ENCODE data around the gene ZBTB24. TPM values are rescaled to one million over a fixed set of nuclear protein-coding genes. Genes with fewer than 3 reads are reported as not detected.

Gene ZBTB24
- total RNA-seq, 1 experiment from 2014 or later = 27.3 TPM

- Histone ChIP-seq H3K79me1 (ENCODE audit: insufficient read depth, low read depth, low read length, poor library complexity, severe bottlenecking) (no peaks in the 10 kb centered on the region), H3K14ac (ENCODE audit: insufficient read depth, low read length) (no peak overlapping the region), H4K8ac (replicated peaks; ENCODE audit: insufficient read length, low read depth, low read length) (no peak overlapping the region), H3K9ac (ENCODE audit: extremely low read depth, insufficient read length, low read length) (no peak overlapping the region), H3K23ac (ENCODE audit: insufficient read length, low read depth, low read length) (no peak overlapping the region), H3T11ph (ENCODE audit: low read length) (peak overlapping the region; percentile 26), H2BK20ac (ENCODE audit: low read depth, low read length, poor library complexity, severe bottlenecking) (no peak overlapping the region), H3K9me3 (ENCODE audit: control insufficient read depth, low read depth, low read length) (peaks cover 12% of the 10 kb centered on the region), H3K27ac (ENCODE audit: insufficient read length, low read depth, low read length) (no peak overlapping the region), H2AFZ (ENCODE audit: low read length) (no peak overlapping the region), H2BK12ac (ENCODE audit: insufficient read length, low read depth, low read length) (no peak overlapping the region), H3K4me2 (ENCODE audit: insufficient read depth, insufficient read length, low read length) (no peak overlapping the region), H3K27me3 (ENCODE audit: insufficient read depth, low read length) (no peaks in the 10 kb centered on the region), H2AK5ac (ENCODE audit: insufficient read length, low read length) (no peak overlapping the region), H2BK5ac (ENCODE audit: insufficient read length, low read length) (no peak overlapping the region), H3K79me2 (ENCODE audit: insufficient read depth, low read length) (no peaks in the 10 kb centered on the region), H2BK15ac (ENCODE audit: low read depth, low read length) (no peak overlapping the region), H2BK120ac (ENCODE audit: low read depth, low read length, poor library complexity, severe bottlenecking) (no peak overlapping the region), H3K23me2 (ENCODE audit: insufficient read length, low read depth, low read length, poor library complexity, severe bottlenecking) (no peaks in the 10 kb centered on the region), H3K4me1 (ENCODE audit: insufficient read depth, low read length) (no peaks in the 10 kb centered on the region; the same call in 1 of the 2 replicates), H3K4ac (ENCODE audit: low read depth, low read length) (no peak overlapping the region), H3K56ac (ENCODE audit: insufficient read length, low read depth, low read length) (no peak overlapping the region), H3K18ac (ENCODE audit: insufficient read length, low read depth, low read length) (no peak overlapping the region), H4K5ac (ENCODE audit: insufficient read length, low read depth, low read length) (no peak overlapping the region), H4K91ac (ENCODE audit: insufficient read length, low read depth, low read length) (no peak overlapping the region), H4K20me1 (ENCODE audit: control insufficient read depth, insufficient read depth, insufficient read length) (no peaks in the 10 kb centered on the region)
- no peak for TF ChIP-seq CTCF (conservative IDR thresholded peaks at IDR 0.05)
- H3K4me3 Mint-ChIP-seq = no peak overlapping the region
- no peak for DNase-seq
- peak overlapping the region; percentile 61 to 96 (median 95) for H3K27ac Mint-ChIP-seq
- peaks cover 28 to 41% of the 10 kb centered on the region in 2 experiments for H3K9me3 Mint-ChIP-seq
- no CpG with 5 or more reads among the region's 4 CpGs for WGBS (ENCODE audit: extremely low coverage, insufficient read length, low lambda C conversion rate)
- peaks cover 42 to 57% of the 10 kb centered on the region in 2 experiments for H3K4me1 Mint-ChIP-seq
- H3K27me3 Mint-ChIP-seq (ENCODE audit: low read depth) = no peaks in the 10 kb centered on the region
- peaks cover 13 to 48% (median 14%) of the 10 kb centered on the region in 3 experiments for H3K36me3 Mint-ChIP-seq (ENCODE audit: insufficient read depth in 1 of 3, low read depth in 3 of 3)
Observed at GRCh38 chr6:109507490-109508072, 24.6 kb upstream of the ZBTB24 start.

All from H9 (cell line).